GM12874 (cell line): Measurements from ENCODE around the gene HUWE1.

Experiments
- CTCF ChIP-seq: IDR thresholded peaks from 2 replicates; pipeline ENCODE4 v1.5.1; 2011; ENCODE audit warnings: low read depth, mild to moderate bottlenecking, control low read depth, low read length, moderate library complexity; ENCODE audit not compliant: insufficient read depth

Gene HUWE1

DNA sequence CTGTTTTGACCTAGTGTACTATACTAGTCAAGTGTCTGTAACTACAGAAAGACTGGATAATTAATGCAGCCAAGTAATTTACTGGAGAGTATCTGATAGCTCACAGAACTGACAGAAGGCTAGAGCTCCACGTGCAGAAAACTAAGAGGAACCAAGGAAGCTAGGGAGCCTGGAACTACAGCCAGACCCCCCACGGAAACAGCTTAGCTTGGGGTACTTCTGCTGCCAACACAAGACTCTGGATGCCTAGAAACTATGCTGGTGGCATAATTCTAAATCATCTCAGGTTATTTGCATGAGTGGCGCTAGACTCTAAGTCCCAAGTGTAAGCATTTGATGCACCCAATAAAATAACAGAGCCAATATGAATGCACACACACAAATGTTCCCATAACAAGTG, 26.5 kb downstream of the HUWE1 start:
- no peak for TF ChIP-seq CTCF

GRCh38 chrX:53659039-53659438, 27.5 kb downstream of the HUWE1 start:
- TF ChIP-seq CTCF: no peak

GRCh38 chrX:53656845-53657244, 29.7 kb downstream of the HUWE1 start:
- no peak for TF ChIP-seq CTCF

DNA sequence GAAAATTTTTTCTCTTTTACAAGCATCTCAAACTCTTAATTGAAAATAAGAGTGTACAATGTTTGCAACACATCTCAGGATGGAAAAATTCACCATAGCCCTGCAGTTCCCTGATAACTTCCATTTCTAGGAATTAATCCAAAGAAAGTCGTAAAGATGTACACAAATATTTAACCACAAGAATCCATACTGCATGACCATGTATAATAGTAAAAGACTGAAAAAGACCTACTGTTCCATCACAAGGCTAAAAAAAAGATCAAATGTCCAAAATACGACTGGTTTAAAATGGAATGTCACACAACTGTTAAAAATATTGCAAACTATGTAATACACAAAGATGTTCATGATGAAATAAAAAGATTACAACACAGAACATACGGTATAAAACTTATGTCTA, 32.1 kb downstream of the HUWE1 start:
- TF ChIP-seq CTCF: no peak

DNA sequence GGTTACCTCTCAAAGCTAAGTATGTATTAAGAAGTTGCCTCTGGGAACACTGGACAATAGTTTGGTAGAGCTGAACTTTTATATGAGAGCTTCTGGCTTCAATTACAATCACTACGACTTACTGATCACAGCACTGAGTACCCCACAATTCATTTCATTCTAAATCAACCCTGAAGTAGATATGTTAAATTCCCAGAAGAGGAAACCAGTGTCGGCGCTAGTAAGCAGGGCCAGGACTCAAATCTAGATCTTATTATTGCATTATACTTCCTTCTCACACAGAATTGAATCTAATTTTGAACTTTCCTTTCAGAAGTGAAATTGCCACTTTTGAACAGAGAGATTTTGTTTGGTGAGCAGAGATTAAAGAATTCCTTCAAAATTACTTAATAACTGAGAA, 41.8 kb downstream of the HUWE1 start:
- TF ChIP-seq CTCF: no peak

DNA sequence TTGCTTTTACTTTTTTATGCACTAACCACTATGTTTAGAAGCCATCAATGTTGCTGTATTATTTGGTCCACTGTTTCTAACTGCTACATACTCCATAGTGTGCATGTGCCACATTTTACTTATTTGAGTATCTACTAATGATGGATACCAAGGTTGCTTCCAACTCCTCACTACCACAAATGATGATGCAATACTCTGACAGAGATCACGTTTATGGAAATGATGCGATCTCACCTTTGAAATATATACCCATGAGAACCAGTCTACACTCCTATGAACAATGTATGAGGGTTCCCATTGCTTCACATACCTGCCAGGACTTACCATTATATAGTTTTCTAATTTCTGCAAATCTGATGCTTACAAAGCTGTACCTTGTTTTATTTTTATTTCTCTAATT, 44.2 kb downstream of the HUWE1 start:
- no peak for TF ChIP-seq CTCF

- no peak for TF ChIP-seq CTCF
These were observed 47.3 kb downstream of the HUWE1 start for GRCh38 chrX:53639257-53639656.

- no peak for TF ChIP-seq CTCF
These were observed 49.0 kb downstream of the HUWE1 start for GRCh38 chrX:53637479-53637878.
